GM19193 (cell line): Measurements from ENCODE around the gene LRRIQ1.

Experiments used
- POLR2A ChIP-seq: IDR thresholded peaks from 4 replicates; pipeline ENCODE4 v1.6.1; 2011; ENCODE audit not compliant: insufficient read depth, insufficient read length; ENCODE audit errors: extremely low read depth

The LRRIQ1 gene

DNA sequence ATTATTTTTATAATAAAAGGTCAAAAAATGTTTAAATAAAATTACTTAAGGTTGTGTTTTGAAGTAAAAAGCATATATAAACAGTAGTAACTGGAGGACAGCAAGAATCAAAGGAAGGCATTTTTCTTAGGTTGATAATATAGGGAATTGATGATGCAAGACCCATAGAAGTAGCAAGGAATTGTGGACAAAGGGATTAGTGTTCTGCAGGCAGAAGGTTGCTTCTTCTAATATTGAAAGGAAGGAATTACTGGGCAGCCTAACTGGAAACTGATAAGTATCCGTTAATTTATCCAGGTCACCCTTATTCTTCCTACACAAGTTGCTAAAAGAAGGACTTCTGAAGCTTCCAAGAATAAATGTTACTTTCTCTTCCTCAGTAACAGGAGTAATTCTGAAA, 189.3 kb downstream of the LRRIQ1 start:
- no peak for TF ChIP-seq POLR2A

DNA sequence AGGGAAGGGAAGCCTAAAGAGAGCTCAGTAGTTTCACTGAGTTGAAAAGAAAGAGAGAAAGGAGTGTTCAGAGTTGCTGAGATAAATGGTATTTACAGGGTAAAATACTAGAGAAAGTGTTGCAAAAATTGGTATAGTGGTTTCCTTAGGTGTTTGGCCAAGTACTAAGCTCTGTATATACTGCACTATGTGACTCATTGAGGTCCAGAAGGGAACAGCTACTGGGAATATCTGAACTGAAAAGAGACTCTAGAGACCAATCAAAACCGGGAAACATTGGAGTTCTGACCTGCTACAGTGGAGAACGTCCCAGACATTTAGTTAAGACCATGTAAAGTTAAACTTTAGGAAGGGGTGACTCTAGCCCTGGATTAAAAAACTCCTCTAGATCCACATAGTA, 201.2 kb downstream of the LRRIQ1 start:
- TF ChIP-seq POLR2A: no peak

DNA sequence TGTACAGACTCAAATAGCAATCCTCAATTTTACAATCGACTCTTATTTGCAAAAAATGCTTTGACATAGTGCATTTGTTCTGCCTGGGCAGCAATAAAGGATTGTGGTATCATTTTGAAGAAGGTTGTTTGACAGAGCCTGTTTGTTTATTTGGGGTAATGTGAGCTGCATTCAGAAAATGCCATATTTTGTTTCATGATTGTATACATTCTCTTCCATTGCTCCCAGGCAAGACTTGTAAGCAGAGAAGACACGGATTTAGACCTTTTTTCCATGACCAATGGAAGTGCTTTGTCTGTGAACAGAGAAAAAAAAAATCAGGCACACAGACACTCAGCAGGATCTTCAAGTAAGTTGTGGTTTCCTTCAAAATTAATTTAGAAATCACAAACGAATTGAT, 208.4 kb downstream of the LRRIQ1 start:
- no peak for TF ChIP-seq POLR2A

GRCh38 chr12:85253853-85254252, 217.7 kb downstream of the LRRIQ1 start:
- TF ChIP-seq POLR2A: no peak

DNA sequence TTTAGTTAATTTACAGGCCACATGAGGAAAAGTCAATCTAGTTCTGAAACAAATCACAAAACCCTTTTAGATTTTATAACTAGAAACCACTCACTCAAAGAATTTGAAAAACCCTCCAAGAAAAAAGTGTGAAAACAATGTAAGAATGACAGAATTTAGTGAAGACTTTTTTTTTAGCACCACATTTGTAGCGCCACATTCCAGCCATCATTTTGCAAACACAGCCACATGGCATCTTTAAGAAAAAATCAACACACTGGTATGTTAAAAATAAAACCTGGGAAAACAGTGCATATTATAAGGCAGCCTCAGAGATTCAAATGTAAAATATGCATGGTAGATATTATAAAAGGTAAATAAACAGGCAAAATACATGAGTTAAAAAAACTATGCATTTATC, 221.5 kb downstream of the LRRIQ1 start:
- TF ChIP-seq POLR2A: no peak

GRCh38 chr12:85260447-85260846, 224.3 kb downstream of the LRRIQ1 start:
- TF ChIP-seq POLR2A: no peak

DNA sequence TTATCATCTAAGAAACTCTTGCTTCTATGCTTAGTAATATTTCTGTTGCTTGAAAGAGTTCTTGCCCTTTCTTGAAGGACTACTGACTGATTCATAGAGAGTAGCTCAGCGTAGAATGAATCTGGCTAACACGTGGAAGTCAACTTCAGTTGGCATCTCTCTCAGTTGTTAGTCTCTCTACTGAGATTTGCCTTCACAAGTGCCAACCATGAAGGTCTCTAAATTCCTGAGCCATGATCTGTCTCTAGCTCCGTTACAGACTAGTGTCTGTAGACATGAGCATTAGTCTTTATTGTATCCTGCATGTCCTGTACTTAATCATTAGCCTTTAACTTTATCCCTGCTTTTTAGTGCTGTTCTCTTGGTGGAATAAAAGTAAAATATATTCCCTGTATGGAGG, 224.7 kb downstream of the LRRIQ1 start:
- no peak for TF ChIP-seq POLR2A

GRCh38 chr12:85266356-85266755, 230.2 kb downstream of the LRRIQ1 start:
- no peak for TF ChIP-seq POLR2A

GRCh38 chr12:85273381-85274314, 237.5 kb downstream of the LRRIQ1 start:
- no peak for TF ChIP-seq POLR2A

GRCh38 chr12:85274315-85274651, 238.1 kb downstream of the LRRIQ1 start:
- TF ChIP-seq POLR2A: no peak

- TF ChIP-seq POLR2A: no peak
These were observed 239.2 kb downstream of the LRRIQ1 start for GRCh38 chr12:85275374-85275773.

DNA sequence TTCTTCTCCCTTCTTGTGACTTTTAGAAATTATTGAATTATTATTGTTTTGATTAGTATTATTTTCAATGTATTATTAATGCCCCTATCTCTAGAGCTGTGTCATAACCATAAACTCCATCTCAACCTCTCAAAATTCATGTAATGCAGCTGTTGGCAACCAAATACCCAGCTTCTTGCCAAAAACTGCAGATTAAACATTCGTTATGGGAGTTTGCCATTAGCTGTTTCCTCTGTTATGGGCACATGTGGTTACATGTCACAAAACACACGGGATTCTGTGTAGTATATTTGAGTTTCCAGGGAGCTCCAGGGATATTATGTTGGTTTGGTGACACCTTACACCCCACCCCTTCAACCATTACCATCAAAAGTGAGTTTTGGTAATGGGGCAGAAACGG, 241.0 kb downstream of the LRRIQ1 start:
- no peak for TF ChIP-seq POLR2A

DNA sequence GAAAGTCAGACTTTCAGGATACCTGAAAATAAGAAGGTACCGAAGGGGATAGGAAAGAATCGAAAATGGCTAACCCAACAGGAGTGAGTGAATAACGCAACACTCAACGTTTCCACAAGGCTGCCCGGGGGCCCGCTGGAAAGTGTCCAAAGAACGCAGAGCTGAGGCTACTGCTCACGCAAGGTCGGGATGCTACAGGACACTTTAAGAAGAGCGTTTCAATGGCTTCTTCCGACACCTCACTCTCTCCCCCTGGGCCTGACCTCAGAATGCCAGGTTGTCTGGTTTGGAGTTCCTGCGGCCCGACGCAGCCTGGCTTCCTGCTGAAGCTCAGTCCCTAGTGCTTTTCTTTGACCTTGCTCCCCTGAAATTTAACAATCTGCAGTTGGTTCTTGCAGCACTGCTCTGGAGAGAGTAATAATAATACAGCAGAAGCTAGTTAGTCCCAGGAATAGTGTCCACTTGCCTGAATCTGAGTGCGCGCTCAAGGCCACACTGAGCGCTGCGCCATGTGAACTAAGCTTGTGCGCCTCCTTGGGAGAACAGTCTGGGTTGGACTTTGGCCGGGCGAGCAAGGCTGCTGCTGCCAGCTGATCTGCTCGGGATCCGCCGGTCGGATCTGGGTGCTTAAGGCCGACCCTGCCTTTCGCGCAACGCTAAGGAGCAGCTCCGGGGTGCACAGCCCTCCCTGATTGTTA, 241.9 kb downstream of the LRRIQ1 start:
- no peak for TF ChIP-seq POLR2A

DNA sequence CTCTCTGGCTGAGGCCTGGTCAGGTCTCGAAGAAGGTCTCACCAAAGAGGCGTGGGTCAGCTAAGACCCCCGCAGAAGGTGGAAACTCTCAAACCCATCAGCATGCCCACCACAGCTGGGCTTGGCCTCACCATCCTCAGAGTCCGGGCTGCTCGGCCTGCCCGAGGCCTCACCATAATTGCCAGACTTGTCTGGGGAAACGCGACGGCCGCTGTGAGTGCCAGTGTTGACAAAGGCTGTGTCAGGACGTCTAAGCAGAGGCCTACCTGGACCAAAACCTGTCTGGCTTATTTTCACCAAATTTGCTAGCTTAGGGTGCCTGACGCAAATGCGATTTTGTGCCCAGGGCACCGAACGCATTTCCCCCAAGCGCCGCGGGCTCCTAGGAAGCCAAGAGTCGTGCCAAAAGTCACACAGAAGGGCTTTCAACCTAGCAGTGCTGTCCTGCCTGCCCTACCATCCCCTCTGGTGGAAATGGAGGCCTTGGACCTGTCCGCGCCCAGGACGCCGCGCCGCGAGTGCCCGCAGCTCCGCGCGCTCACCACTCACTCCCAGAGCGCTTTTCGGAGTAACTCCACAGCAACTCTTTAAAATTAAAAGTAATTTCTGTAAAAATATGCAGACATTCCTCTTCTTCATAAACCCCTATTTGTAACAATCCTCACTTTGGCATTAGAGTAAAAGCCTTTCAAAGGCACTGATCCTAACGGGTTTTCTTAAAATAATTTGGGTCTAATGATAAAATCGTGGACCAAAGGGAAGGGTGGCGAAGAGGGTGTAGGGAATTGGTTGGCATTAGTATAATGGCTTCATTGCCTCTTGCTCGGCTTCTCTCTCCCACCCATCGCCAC, 242.7 kb downstream of the LRRIQ1 start:
- no peak for TF ChIP-seq POLR2A
